Airway epithelial cell (primary cell): ENCODE results near the gene TEX44. TPM values are rescaled to one million over a fixed set of nuclear protein-coding genes. Genes with fewer than 3 reads are reported as not detected.

Source experiments
- total RNA-seq: library from RNA; depleted of rRNA; stranded (reverse); fragments of >200 nt; gene quantifications from 2 replicates; pipeline ENCODE4 v1.2.3, GENCODE V29; 2015

Gene TEX44
- total RNA-seq, result not detected in 2 replicates

GRCh38 chr2:231592636-231593145 lies at the start of gene TEX44:
Gene TEX44 (plus strand): TSS chr2:231592864. CDS start chr2:231592952, 88 bp downstream.

Other genes with a start within 250 kb of the TEX44 start
- gene B3GNT7, start 197.2 kb upstream of the TEX44 start, total RNA-seq, result 0.28 and 0.85 TPM in 2 replicates
- gene NCL, start 128.4 kb upstream of the TEX44 start, total RNA-seq, result 189 and 203 TPM in 2 replicates
- 0.05 TPM in 1 of 2 replicates, not detected in the other for gene NMUR1, start 62.4 kb upstream of the TEX44 start, total RNA-seq
- gene PTMA, start 115.7 kb downstream of the TEX44 start, total RNA-seq, result 1,361 and 1,471 TPM in 2 replicates
- 20.0 and 26.4 TPM in 2 replicates for gene PDE6D, start 188.4 kb downstream of the TEX44 start, total RNA-seq
- gene COPS7B, start 193.6 kb downstream of the TEX44 start, total RNA-seq, result 17.5 and 27.1 TPM in 2 replicates